ENCODE data around the gene FOXP2. TPM values are rescaled to one million over a fixed set of nuclear protein-coding genes. Genes with fewer than 3 reads are reported as not detected.

FOXP2 gene
- total RNA-seq, 3 donors from 2014 or later: 5.9 to 21.3 (median 11.1) TPM

DNA sequence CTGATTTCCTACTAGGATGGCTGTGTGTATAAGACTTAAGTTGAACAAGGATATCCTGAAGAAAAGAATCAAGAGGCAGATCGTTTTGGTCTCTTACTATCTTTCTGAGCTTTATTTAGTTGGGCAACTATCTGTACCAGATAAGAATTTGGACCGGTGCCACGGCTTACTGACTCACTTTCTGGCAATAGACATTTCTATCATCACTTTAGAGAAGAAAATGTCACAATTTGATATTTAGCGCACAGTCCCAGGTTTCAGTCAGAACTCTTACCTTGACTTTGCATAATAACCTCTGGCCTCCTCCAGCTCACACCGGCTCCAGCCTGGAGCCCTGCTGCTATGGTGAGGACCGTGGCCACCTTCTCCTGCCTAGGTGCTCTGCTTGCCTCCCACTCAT, 289.1 kb downstream of the FOXP2 start:
- Histone ChIP-seq H3K27ac (no peak overlapping the region), H3K4me1 (no peaks in the 10 kb centered on the region), H3K4me3 (no peak overlapping the region), H3K27me3 (no peaks in the 10 kb centered on the region), H3K9me3 (peaks cover 0 to 4% of the 10 kb centered on the region in 2 donors), H3K36me3 (no peaks in the 10 kb centered on the region)
- intact Hi-C loops (cut with DNase I; ENCODE audit: low total_unique reads): no loop called here
- TF ChIP-seq POLR2A (IDR thresholded peaks at IDR 0.05) (no peak), POLR2AphosphoS5 (IDR thresholded peaks at IDR 0.05) (no peak), CTCF (IDR thresholded peaks at IDR 0.05) (no peak)
- no peak for DNase-seq (ENCODE audit: low spot score in 2 of 2)

DNA sequence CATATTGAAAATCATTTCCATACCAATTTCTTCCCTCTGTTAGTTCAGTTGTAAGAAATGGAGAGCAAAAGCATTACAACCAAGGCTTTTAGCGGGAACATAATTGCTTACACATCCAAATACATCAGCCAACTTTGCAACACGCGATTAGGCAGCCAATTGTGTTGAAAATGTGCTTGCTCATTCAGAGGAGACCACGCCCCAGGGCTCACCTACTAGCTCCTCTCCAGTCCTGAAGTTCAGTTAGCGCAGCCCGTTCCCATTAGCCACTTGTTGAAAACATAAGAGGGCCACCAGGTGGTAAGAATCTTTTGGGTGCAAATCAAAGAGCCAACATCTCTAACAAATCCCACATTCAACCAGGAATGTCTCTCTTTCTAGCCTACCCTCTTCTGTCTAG, 294.0 kb downstream of the FOXP2 start:
- Histone ChIP-seq H3K36me3 (no peaks in the 10 kb centered on the region), H3K4me1 (no peaks in the 10 kb centered on the region), H3K27ac (no peak overlapping the region), H3K9me3 (peaks cover 0 to 4% of the 10 kb centered on the region in 2 donors), H3K27me3 (no peaks in the 10 kb centered on the region), H3K4me3 (no peak overlapping the region)
- no peak for DNase-seq (ENCODE audit: low spot score in 2 of 2)
- intact Hi-C loops (cut with DNase I; ENCODE audit: low total_unique reads): no loop called here
- TF ChIP-seq POLR2AphosphoS5 (IDR thresholded peaks at IDR 0.05) (no peak), POLR2A (IDR thresholded peaks at IDR 0.05) (no peak), CTCF (IDR thresholded peaks at IDR 0.05) (no peak)

GRCh38 chr7:114710499-114710898, 295.9 kb downstream of the FOXP2 start:
- DNase-seq (ENCODE audit: low spot score in 2 of 2): no peak
- H3K27ac ChIP-seq: no peak overlapping the region
- H3K36me3 ChIP-seq: no peaks in the 10 kb centered on the region
- H3K4me3 ChIP-seq: no peak overlapping the region
- intact Hi-C loops (cut with DNase I; ENCODE audit: low total_unique reads): no loop called here
- H3K4me1 ChIP-seq: no peaks in the 10 kb centered on the region
- no peaks in the 10 kb centered on the region for H3K9me3 ChIP-seq
- TF ChIP-seq POLR2A (IDR thresholded peaks at IDR 0.05) (no peak), CTCF (IDR thresholded peaks at IDR 0.05) (no peak), POLR2AphosphoS5 (IDR thresholded peaks at IDR 0.05) (no peak)
- H3K27me3 ChIP-seq: no peaks in the 10 kb centered on the region

DNA sequence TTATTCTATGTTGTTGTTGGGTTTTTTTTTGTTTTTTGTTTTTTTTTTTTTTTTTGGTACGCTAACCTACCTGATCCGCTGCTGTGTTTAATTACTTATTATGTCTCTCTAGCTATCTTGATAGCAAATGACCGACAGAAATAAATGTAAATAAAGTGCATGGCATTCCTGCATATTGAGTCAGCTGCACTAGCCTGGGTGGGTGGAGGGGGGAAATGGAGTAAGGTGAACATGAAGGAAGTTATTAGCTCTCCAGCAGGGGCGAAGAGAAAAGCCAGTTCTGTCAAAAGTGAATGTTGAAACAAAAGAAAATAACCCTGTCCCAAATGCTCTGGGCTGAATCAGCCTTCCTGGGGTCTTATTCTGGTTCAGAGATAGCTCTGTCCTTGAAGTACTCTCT, 296.6 kb downstream of the FOXP2 start:
- Histone ChIP-seq H3K4me3 (no peak overlapping the region), H3K9me3 (no peaks in the 10 kb centered on the region), H3K27ac (no peak overlapping the region), H3K36me3 (no peaks in the 10 kb centered on the region), H3K4me1 (no peaks in the 10 kb centered on the region), H3K27me3 (no peaks in the 10 kb centered on the region)
- intact Hi-C loops (cut with DNase I; ENCODE audit: low total_unique reads): no loop called here
- DNase-seq (ENCODE audit: low spot score in 2 of 2): no peak
- TF ChIP-seq POLR2AphosphoS5 (IDR thresholded peaks at IDR 0.05): no peak
- TF ChIP-seq CTCF (IDR thresholded peaks at IDR 0.05): no peak
- no peak for TF ChIP-seq POLR2A (IDR thresholded peaks at IDR 0.05)

- TF ChIP-seq POLR2AphosphoS5 (IDR thresholded peaks at IDR 0.05): no peak
- no peak for TF ChIP-seq CTCF (IDR thresholded peaks at IDR 0.05)
- no peak for TF ChIP-seq POLR2A (IDR thresholded peaks at IDR 0.05)
- H3K27ac ChIP-seq: no peak overlapping the region
- H3K36me3 ChIP-seq: no peaks in the 10 kb centered on the region
- DNase-seq (ENCODE audit: low spot score in 2 of 2): no peak
- H3K4me3 ChIP-seq: no peak overlapping the region
- intact Hi-C loops (cut with DNase I; ENCODE audit: low total_unique reads): loop anchor here (2.0 kb wide), 1 partner anchor 41 kb away; no protein-coding TSS in a partner anchor
- H3K4me1 ChIP-seq: no peaks in the 10 kb centered on the region
- H3K9me3 ChIP-seq: no peaks in the 10 kb centered on the region
- no peaks in the 10 kb centered on the region for H3K27me3 ChIP-seq
Observed at GRCh38 chr7:114715907-114716306, 301.3 kb downstream of the FOXP2 start.
